HG03280 (cell line): ENCODE results near the gene NPW.

Experiments used
- ATAC-seq: cut with Tn5 transposase; IDR thresholded peaks from one replicate; pipeline ENCODE4 v1.9.1; 2021; ENCODE audit warnings: mild to moderate bottlenecking, moderate library complexity; ENCODE audit not compliant: unreplicated experiment

Gene NPW

DNA sequence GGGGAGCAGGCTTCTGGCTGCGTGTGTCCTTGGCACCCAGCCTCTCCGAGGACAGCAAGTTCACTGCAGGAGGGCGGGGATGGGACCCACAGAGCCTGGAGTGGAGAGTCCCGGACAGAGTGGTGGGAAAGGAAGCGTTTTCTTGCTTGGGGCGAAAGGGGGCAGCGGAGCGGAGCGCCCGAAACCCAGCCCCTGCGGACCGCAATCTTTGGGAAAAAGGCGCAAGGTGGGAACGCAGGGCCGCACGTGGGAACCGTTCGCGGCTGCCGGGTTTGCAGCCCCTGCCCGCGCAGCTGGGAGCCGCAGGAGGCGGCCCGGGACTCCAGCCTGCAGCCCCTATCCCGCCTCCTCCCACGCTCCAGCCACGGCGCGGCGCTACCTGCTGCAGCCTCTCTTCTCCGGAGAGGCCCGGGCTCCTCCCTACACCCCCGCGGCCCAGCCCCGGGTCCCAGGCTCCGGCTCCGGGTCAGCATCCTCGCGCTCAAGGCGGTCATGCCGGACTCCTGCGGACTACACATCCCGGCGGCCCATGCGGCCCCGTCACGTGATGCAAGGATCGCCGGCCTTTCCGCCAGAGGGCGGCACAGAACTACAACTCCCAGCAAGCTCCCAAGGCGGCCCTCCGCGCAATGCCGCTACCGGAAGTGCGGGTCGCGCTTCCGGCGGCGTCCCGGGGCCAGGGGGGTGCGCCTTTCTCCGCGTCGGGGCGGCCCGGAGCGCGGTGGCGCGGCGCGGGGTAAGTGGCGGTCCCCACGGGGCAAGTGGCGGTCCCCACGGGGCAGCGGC is 27.9 kb downstream of the NPW start, which contains the start of the genes NTHL1 and TSC2:
Gene NTHL1, minus strand, starts transcription at position 505 of the 786 bp plus-strand sequence. Its CDS starts 11 bp downstream, at position 494.
Gene TSC2, plus strand, starts transcription at position 656 of the 786 bp plus-strand sequence. CDS start 631 bp downstream, outside the sequence.
- ATAC-seq: peak; percentile 95

DNA sequence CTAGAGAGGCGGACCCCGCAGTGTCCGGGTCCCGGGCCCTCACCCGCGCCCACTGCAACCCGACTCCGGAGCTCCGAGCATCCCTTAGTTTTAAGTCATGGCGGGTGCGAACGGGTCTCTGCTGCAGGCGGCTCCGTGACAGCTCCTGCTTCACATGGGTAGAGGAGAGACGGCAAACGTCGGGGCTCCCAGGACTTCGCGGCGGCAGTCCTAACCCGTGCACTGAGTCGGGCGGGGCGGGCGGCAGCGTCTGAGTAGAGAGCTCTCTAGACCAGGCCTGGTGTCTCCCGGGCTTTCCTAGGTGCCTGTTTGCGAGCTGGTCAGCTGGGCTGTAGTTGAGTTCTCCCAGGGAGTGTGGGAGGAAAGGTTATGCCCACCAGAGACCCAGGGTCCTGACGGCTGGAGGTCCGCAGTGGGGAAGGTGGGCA is 28.5 kb downstream of the NPW start:
- ATAC-seq: no peak

DNA sequence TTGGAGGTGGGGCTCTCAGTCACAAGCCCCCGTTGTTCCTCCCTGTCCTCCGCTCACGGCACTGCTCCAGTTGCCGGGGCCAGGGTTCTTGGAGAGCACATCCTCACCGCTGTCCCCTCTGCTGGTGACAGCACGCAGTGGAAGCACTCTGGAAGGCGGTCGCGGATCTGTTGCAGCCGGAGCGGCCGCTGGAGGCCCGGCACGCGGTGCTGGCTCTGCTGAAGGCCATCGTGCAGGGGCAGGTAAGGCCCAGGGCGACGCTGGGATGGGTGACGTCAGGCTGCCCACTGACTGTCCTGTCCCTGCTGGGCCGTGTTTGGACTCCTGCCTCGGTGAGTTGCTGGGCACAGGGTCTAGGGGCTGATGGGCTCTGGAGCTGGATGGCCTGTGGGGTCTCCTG is 33.6 kb downstream of the NPW start:
- no peak for ATAC-seq

DNA sequence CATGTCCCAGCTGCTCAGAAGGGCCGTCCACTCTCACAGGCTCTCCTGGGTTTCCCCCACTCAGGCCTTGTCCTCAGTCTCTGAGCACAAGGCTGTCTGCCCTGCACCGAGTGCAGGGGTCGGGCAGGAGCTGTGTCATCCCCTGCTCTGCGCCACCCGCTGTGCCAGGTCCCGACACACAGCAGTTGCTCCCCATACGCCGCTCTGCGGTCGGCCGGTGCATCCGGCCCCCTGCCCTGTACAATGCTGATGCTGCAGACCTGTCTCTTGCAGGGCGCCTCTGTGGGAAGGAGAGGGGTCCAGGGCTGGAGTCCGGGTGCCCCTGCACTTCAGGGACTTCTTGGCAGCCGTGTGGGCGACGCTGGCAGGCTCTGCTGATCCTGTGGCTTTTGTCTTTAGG is 34.3 kb downstream of the NPW start:
- ATAC-seq: no peak

DNA sequence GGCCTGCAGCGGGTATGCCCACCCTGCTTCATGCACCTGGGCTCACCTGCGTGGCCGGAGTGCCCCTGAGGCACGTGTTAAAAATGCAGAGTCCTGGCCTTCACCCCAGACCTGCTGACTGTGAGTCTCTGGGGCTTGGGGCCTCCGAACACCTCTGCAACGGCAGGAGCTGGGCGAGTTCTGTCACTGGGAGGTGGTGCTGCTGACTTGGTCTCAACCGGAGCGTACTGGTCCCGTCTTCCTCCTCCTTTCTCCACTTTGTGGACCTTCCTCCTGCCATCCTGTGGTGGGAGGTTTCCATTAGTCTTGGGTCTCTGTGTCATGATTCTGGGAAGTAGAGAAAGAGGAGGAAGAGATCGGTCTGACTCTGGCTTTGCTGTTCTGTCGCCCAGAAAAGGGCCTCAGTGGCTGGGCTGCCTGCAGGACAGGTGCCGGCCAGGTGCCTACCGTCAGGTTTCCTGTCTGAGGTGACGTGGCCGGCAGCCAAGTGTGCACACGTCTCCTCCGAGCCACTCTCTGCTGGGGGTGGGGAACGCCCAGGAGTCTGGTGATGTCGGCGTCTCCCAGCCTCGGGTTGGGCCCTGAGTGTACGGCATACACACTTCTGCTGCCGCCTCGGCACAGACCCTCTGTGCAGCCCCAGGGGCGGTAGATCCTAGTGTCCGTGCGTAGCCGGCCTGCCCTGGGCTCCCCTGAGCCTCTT is 35.1 kb downstream of the NPW start:
- no peak for ATAC-seq

DNA sequence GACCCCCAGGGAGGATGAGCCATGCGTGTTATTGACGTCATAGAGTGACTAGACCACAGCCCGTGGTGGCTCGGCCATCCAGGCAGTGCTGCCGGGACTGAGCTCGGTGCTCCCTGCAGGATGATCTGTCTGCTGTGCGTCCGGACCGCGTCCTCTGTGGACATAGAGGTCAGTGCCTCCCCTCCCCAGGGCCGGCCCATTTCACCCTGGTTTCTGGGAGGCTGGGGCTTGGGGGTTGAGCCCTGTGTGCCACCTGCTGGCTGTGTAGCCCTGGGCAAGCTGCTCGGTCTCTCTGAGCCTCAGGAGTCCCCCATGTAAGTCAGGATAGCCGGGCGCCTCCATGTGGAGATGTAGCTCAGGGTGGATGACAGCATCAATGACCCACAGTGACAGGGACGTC is 36.5 kb downstream of the NPW start:
- no peak for ATAC-seq

DNA sequence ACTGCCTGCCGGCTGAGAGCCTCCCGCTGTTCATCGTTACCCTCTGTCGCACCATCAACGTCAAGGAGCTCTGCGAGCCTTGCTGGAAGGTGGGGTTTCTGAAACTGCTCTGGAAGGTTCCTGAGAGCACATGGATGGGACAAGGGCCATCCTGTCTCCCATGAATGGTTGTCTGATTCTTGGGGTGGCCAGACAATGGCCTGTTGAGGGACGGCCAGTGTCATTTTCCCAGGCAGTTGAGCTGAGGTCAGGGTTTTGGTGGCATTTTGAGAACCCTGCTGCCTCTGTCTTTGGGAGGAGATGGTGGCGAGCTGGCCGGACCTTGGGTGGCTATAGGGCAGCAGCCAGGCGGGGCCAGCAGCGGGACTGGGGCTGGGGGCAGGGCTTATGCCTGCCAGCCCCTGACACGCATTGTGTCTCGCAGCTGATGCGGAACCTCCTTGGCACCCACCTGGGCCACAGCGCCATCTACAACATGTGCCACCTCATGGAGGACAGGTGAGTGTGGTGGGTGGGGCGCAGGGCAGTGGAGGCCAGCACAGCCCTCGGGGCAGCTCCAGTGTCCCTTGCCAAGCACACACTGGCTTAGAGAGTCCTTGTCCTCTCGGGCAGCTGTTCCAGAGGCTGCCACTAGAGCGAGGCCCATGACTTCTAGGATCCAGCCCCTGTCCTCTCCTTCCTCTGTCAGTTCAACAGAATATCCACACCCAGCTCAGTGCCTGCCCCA is 37.3 kb downstream of the NPW start:
- ATAC-seq: no peak

DNA sequence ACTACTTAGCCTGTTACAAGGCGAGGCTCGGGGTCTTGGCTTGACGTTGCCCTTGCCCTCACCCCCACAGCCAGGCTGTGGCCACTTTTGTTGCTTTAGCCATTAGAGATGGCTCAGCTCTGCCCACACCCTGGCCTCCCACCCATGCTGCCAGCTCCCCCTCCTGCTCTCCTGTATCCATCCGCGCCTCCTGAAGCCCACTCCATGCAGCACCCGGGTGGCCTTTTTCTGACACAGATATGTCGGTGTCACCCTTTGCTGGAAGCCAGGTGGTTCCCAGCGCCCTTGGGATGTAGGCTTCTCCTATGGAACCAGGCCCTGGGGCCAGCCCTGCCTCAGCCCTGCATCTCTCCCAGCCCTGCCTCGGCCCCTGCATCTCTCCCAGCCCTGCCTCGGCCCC is 37.9 kb downstream of the NPW start:
- no peak for ATAC-seq

DNA sequence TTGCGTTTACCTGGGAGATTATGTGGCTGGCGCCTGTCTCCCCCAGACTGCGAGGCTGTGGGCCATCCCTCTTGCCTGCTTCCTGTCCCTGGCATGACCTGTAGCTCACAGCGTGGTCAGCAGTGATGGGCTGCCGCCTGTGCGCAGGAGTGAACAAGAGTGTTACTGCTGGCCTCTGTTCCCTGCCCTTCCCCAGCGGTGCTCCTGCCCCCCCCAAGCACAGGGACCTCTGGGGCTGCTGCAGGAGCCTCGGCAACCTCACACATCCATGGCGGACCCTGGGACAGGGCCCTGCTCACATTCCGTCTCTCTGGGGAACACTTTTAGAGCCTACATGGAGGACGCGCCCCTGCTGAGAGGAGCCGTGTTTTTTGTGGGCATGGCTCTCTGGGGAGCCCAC is 38.8 kb downstream of the NPW start:
- ATAC-seq: no peak

DNA sequence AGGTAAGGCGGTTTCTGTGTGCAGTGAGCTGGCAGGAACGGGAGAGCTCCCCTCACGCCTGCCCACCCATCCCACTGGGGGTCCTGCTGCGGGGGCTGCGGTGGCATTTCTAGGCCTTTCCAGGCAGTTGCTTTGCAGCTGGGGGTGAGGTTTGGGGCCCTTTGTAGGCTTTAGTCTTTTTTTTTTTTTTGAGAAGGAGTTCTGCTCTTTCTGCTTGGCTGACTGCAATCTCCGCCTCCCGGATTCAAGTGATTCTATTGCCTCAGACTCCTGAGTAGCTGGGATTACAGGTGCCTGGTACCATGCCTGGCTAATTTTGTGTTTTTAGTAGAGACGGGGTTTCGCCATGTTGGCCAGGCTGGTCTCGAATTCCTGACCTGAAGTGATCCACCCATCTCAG is 39.3 kb downstream of the NPW start:
- no peak for ATAC-seq

DNA sequence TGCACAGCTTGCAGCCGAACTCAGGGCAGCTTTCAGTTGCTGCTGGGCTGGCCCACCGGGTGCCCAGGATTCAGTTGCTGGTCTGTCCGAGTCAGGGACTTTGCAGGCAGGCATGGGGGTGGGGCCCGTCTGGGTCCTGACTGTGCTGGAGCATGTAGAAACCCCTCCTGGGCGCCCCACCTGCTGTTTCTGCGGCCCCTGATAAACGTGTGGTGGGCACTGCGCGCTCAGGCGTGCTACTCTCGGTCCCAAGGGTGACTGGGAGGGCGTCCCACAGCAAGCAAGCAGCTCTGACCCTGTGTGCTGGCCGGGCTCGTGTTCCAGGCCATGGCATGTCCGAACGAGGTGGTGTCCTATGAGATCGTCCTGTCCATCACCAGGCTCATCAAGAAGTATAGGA is 40.8 kb downstream of the NPW start:
- no peak for ATAC-seq

DNA sequence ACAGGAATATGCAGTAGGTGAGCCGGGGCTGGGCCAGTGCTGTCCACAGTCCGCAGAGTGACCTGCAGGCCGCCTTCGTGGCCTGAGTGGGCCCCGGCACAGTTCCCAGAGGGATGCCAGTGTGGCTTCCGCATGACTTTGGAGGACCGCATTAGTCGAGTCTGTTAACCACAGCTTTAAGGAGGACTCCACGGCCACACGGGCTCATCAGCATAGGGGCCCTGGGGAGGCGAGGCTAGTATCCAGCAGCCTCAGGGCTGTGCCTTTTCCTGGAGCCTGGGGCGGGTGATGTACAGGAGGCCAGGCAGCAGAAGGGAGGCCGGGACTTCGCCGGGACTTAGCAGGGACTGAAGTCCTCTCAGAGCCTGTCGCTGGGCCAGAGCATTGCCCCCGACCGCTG is 41.4 kb downstream of the NPW start:
- no peak for ATAC-seq

DNA sequence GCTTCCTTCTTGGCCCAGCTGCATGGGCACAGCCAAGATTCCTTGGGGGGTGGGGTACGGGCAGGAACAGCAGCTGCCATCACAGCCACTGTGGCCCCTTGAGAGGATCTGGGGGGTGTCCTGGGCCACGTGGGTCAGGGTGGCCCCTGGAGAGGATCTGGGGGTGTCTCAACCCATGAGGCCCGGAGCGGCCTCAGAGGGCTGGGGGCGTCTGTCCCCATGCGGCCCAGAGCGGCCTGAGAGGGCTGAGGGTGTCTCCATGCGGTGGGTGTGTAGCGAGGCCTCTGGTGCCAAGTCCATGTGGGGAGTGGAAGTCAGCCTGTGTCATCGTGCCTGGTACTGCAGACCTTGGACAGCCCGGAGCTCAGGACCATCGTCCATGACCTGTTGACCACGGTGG is 41.9 kb downstream of the NPW start:
- ATAC-seq: no peak

DNA sequence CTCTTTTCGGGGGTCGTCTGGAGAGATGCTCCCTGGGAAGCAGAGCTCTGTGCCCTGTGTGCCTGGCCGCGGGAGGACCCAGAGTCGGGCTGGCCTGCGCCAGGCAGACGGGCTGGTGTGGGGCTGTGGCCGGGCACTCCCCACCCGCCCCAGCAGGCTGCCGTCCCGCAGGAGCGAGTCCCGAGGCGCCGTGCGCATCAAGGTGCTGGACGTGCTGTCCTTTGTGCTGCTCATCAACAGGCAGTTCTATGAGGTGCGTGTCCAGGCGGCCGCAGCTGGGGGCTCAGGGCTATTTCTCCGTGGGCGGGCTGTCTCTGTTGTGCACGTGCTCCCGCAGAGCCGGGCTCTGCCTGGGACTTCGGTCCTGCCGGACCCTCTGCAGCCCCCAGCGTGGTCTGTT is 43.2 kb downstream of the NPW start:
- ATAC-seq: no peak

DNA sequence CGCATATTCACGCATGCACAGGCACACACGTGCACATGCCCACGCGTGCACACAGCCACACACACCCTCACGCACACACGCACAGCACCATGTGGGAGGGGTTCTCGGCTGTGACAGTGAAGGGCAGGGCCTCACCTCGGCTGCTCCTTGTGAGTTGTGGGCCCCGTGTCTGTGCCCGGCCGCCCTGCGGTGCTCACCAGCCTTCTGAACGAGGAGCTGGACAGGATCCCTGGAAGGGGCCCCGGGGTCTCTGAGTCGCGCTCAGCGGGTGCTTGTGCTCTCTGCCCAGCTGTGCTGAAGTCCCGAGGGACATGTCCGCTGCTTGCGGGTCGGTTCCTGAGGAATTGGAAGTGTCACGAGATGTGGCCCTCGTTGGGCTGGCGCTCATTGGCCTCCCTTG is 44.3 kb downstream of the NPW start:
- no peak for ATAC-seq

DNA sequence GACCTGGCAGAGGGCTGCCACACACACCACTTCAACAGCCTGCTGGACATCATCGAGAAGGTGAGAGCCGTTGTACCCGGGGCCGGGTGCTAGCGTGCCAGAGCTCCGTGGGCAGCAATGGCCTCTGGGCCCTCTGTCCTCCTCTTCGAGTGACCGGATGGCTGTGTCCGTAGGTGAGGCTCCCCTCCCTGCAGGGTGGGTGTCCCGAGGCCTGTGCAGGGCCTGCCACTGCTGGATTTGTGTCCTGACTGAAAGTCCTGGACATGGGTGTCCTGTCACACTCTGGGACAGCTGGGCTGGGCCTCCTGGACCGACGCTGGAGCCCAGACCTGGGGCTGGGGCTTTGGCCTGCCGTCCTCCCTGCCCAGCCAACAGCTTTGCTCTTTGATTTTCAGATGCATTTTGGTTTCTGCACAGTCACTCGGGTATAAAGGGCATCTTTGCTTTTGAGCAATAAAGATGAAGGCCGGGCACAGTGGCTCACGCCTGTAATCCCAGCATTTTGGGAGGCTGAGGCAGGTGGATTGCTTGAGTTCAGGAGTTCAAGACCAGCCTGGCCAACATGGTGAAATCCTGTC is 44.9 kb downstream of the NPW start:
- ATAC-seq: no peak

DNA sequence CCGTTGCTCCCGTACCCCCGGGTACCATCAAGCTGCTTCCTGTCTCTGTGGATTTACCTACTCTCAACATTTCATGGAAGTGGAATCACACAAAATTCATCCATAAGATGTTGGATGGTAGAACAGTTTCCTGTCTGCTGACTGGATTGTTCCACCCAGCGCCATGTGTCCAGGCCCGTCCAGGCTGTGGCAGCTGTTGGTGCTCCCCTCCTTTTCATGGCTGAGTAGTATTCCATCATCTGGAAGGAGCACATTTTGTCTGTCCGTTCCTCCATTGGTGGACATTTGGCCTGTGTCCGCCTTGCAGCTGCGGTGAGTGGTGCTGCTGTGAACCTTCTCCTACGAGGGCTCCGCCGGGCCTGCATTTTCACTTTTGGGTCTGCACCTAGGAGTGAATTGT is 46.6 kb downstream of the NPW start:
- ATAC-seq: no peak
